Measurements from ENCODE around the gene AOPEP.

GRCh38 chr9:94920420-94921091, 194.1 kb downstream of the AOPEP start:
- TF ChIP-seq, protein P1, sequence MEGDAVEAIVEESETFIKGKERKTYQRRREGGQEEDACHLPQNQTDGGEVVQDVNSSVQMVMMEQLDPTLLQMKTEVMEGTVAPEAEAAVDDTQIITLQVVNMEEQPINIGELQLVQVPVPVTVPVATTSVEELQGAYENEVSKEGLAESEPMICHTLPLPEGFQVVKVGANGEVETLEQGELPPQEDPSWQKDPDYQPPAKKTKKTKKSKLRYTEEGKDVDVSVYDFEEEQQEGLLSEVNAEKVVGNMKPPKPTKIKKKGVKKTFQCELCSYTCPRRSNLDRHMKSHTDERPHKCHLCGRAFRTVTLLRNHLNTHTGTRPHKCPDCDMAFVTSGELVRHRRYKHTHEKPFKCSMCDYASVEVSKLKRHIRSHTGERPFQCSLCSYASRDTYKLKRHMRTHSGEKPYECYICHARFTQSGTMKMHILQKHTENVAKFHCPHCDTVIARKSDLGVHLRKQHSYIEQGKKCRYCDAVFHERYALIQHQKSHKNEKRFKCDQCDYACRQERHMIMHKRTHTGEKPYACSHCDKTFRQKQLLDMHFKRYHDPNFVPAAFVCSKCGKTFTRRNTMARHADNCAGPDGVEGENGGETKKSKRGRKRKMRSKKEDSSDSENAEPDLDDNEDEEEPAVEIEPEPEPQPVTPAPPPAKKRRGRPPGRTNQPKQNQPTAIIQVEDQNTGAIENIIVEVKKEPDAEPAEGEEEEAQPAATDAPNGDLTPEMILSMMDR (IDR thresholded peaks at IDR 0.05; ENCODE audit: low read length) = no peak
- no peak for TF ChIP-seq EZH2 (IDR thresholded peaks at IDR 0.05; ENCODE audit: borderline replicate concordance, low read length)

Measured in OCI-LY1 (cell line).